Measurements from ENCODE around the gene USH1G.

The USH1G gene

DNA sequence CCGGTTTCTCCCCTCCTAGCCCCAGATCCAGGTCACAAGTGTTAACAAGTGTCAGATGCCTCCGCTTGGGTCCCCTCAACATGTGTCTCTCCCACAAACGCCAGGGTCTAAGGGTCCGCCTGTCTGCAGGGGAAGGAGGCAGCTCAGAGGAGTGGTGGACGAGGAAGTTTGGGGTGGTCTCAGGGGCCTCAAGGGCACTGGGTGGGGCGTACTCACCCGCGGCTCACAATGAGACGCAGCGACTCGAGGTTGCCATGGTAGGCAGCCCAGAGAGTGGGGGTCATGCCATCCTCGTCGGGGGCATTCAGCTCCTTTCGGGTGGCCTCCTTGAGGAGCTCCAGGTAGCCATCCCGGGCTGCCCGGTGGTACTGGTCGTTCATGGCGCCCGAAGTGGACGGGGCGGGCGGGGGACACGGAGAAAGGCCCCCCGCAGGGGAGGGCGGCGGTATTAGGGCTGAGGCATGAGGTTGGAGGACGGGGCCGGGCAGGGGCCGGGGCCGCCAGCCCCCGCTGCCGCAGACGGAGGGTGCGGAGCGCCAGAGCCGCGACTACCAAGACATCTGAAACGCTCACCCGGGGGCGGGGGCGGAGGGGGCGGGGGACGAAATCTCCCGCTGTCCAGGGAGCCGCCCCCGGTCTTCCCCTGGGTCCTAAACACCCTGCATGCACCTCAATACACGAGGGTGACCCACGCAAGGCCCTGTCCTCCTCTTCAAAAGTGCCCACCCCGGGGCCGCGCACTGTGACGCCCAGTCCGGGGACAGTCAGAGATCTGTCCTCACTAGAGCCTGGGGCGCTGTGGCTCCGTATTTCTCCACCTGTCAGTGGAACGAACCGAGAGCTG, at the start of gene USH1G:
TSS of gene USH1G (minus strand) at position 562 of the 844 bp plus-strand sequence. CDS start at position 380, 182 bp downstream.
- ChIA-PET CTCF (interaction anchor here (0.6 to 2.8 kb wide), 7 partner anchors 10 to 992 kb away, joined by 3 to 23 read pairs (median 3); no protein-coding TSS in a partner anchor), POLR2A (interaction anchor here (0.6 to 2.4 kb wide), 4 partner anchors 38 to 89 kb away, joined by 3 to 11 read pairs (median 6); partner anchors contain the start of genes FDXR and MRPL58)
- DNase-seq (ENCODE audit: extremely low spot score): peak; percentile 77
- TF ChIP-seq ZNF384 (IDR thresholded peaks at IDR 0.05) (no peak), CTBP1 (IDR thresholded peaks at IDR 0.05; ENCODE audit: borderline replicate concordance) (no peak), TARDBP (IDR thresholded peaks at IDR 0.05) (no peak), SUZ12 (IDR thresholded peaks at IDR 0.05) (no peak), SP1 (IDR thresholded peaks at IDR 0.05) (no peak), L3MBTL2 (conservative IDR thresholded peaks at IDR 0.05) (no peak), NFRKB (IDR thresholded peaks at IDR 0.05) (no peak), FOXM1 (IDR thresholded peaks at IDR 0.05; ENCODE audit: borderline replicate concordance) (no peak), BHLHE40 (IDR thresholded peaks at IDR 0.05; ENCODE audit: borderline replicate concordance) (no peak), PKNOX1 (IDR thresholded peaks at IDR 0.05) (no peak), HDGF (IDR thresholded peaks at IDR 0.05; ENCODE audit: borderline replicate concordance) (no peak), FOXA1 (IDR thresholded peaks at IDR 0.05) (no peak), ELF4 (IDR thresholded peaks at IDR 0.05) (no peak), LEF1 (IDR thresholded peaks at IDR 0.05; ENCODE audit: borderline replicate concordance) (no peak), ARNT (IDR thresholded peaks at IDR 0.05) (no peak), FOXK2 (IDR thresholded peaks at IDR 0.05) (no peak)

DNA sequence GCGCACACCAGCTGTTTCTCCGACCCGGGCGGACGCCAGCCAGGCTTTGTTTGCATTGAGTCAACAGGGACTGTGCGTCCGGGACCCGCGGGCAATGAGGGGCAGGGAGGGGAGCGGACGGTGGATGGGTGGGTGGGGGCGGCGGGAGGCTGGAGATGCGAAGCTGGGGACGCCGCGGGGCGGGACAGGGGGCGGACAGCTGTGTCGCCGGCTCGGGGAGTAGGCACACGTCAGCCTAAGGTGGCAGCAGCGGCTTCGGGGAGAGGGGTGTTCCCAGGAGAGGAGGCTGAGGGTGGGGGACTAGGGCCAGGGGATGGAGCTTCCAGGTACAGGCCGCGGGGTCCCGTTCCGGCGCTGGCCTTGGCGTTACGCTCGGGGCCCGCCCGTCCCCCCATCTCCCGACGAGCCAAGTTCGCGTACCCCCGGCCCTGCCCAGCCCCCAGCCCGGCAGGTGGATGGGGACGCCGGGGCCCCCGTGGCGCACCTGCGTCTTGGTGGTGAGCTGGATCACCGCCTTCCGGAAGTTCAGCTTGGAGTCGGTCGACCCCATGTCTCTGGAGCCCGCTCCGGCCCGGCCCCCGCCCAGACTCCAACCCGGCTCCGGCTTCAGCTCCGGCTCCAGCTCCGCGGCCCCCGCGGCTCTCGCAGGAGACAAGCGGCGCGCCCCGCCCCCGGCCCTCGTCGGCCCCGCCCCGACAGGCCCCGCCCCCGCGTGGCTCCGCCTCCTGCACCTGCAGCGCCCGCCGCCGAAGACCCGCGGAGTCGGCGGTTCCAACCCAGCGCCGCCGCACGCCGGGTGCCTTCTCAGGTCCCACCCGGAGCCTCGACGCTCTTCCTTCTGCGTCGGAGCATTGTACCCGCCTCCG, 49.3 kb upstream of the USH1G start, which contains the start of gene HID1:
TSS of gene HID1 (minus strand) at position 653 of the 866 bp plus-strand sequence. CDS start at position 550, 103 bp downstream.
- peak; percentile 93 for DNase-seq (ENCODE audit: extremely low spot score)
- TF ChIP-seq LEF1 (IDR thresholded peaks at IDR 0.05; ENCODE audit: borderline replicate concordance) (no peak), FOXA1 (IDR thresholded peaks at IDR 0.05) (no peak), HDGF (IDR thresholded peaks at IDR 0.05; ENCODE audit: borderline replicate concordance) (no peak), PKNOX1 (IDR thresholded peaks at IDR 0.05) (no peak), ELF4 (IDR thresholded peaks at IDR 0.05) (no peak), ZNF384 (IDR thresholded peaks at IDR 0.05) (no peak), FOXM1 (IDR thresholded peaks at IDR 0.05; ENCODE audit: borderline replicate concordance) (no peak), ARNT (IDR thresholded peaks at IDR 0.05) (no peak), FOXK2 (IDR thresholded peaks at IDR 0.05) (no peak), CTBP1 (IDR thresholded peaks at IDR 0.05; ENCODE audit: borderline replicate concordance) (no peak)
- CTCF ChIA-PET: interaction anchor here (1.1 to 4.9 kb wide), 4 partner anchors 9 to 16 kb away, joined by 5 to 40 read pairs (median 8); partner anchors contain the start of gene CDR2L
- POLR2A ChIA-PET: interaction anchor here (0.7 to 4.9 kb wide), 15 partner anchors 10 to 298 kb away, joined by 3 to 60 read pairs (median 5); partner anchors contain the start of genes ARMC7, CDR2L, FDXR and MIF4GD

DNA sequence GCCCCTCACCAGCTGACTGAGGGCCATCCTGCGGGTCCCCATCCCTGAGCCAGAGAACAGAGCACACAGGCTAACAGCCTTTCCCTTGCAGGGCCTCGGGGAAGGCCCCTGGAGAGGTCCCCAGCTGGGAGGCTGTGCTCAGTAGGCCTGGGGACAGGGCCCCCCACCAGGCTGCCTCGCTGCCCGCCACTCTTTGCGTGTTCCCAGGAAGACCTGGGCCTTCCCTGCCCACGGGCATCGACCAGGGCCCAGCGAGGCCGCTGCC, 48.7 kb upstream of the USH1G start:
- DNase-seq (ENCODE audit: extremely low spot score): no peak
- ChIA-PET CTCF (interaction anchor here (1.2 to 4.9 kb wide), 2 partner anchors 10 to 14 kb away, joined by 4 to 40 read pairs; no protein-coding TSS in a partner anchor), POLR2A (interaction anchor here (1.2 to 4.9 kb wide), 9 partner anchors 12 to 234 kb away, joined by 3 to 60 read pairs (median 6); partner anchors contain the start of genes CDR2L, FDXR, MRPL58 and NUP85)
- TF ChIP-seq BHLHE40 (IDR thresholded peaks at IDR 0.05; ENCODE audit: borderline replicate concordance) (no peak), ZNF384 (IDR thresholded peaks at IDR 0.05) (no peak), L3MBTL2 (conservative IDR thresholded peaks at IDR 0.05) (no peak), HDGF (IDR thresholded peaks at IDR 0.05; ENCODE audit: borderline replicate concordance) (no peak), SP1 (IDR thresholded peaks at IDR 0.05) (no peak), TARDBP (IDR thresholded peaks at IDR 0.05) (no peak), ARNT (IDR thresholded peaks at IDR 0.05) (no peak), ELF4 (IDR thresholded peaks at IDR 0.05) (no peak), SUZ12 (IDR thresholded peaks at IDR 0.05) (no peak), FOXA1 (IDR thresholded peaks at IDR 0.05) (no peak), NFRKB (IDR thresholded peaks at IDR 0.05) (no peak), LEF1 (IDR thresholded peaks at IDR 0.05; ENCODE audit: borderline replicate concordance) (no peak), CTBP1 (IDR thresholded peaks at IDR 0.05; ENCODE audit: borderline replicate concordance) (no peak), FOXK2 (IDR thresholded peaks at IDR 0.05) (no peak)

- CTCF ChIA-PET: interaction anchor here (1.2 to 4.9 kb wide), 2 partner anchors 10 to 13 kb away, joined by 4 to 40 read pairs; no protein-coding TSS in a partner anchor
- DNase-seq (ENCODE audit: extremely low spot score): no peak
- no peak for TF ChIP-seq FOXK2 (IDR thresholded peaks at IDR 0.05)
- TF ChIP-seq FOXM1 (IDR thresholded peaks at IDR 0.05; ENCODE audit: borderline replicate concordance): no peak
- TF ChIP-seq HDGF (IDR thresholded peaks at IDR 0.05; ENCODE audit: borderline replicate concordance): no peak
- no peak for TF ChIP-seq LEF1 (IDR thresholded peaks at IDR 0.05; ENCODE audit: borderline replicate concordance)
- no peak for TF ChIP-seq L3MBTL2 (conservative IDR thresholded peaks at IDR 0.05)
- no peak for TF ChIP-seq NFRKB (IDR thresholded peaks at IDR 0.05)
- TF ChIP-seq BHLHE40 (IDR thresholded peaks at IDR 0.05; ENCODE audit: borderline replicate concordance): no peak
- no peak for TF ChIP-seq SP1 (IDR thresholded peaks at IDR 0.05)
- TF ChIP-seq CTBP1 (IDR thresholded peaks at IDR 0.05; ENCODE audit: borderline replicate concordance): no peak
- TF ChIP-seq TARDBP (IDR thresholded peaks at IDR 0.05): no peak
- TF ChIP-seq FOXA1 (IDR thresholded peaks at IDR 0.05): no peak
- TF ChIP-seq ZNF384 (IDR thresholded peaks at IDR 0.05): no peak
- TF ChIP-seq ARNT (IDR thresholded peaks at IDR 0.05): no peak
- POLR2A ChIA-PET: interaction anchor here (0.9 to 4.9 kb wide), 8 partner anchors 9 to 119 kb away, joined by 3 to 60 read pairs (median 10); partner anchors contain the start of genes CDR2L, FDXR, MRPL58 and USH1G
Measured at GRCh38 chr17:74971069-74971841, 48.2 kb upstream of the USH1G start.
